ENCODE data around the gene INO80.
A peak's percentile ranks its signal among the peaks of the same experiment; 100 is the strongest.
"Not testable (repeated sequence)": the region's sequence is repeated elsewhere in the genome, so short reads cannot be mapped to it uniquely, and the experiment has no call there.

INO80 gene

GRCh38 chr15:40957041-40957555 is 159.0 kb downstream of the INO80 start:
- in situ Hi-C loops (cut with HindIII; ENCODE audit: low sequenced_read_pairs): no loop called here

GRCh38 chr15:40956541-40956982 is 159.5 kb downstream of the INO80 start:
- in situ Hi-C loops (cut with HindIII; ENCODE audit: low sequenced_read_pairs): no loop called here
- TF ChIP-seq CTCF (IDR thresholded peaks at IDR 0.05; ENCODE audit: low read depth, low read length, missing control alignments): no peak
- no peak for DNase-seq (ENCODE audit: low read depth)
- no peak overlapping the region for H3K4me3 ChIP-seq (ENCODE audit: low read depth, low read length)

More at GRCh38 chr15:40957041-40957555, 159.0 kb downstream of the INO80 start:
- no peak for DNase-seq (ENCODE audit: low read depth)
- no peak for TF ChIP-seq CTCF (IDR thresholded peaks at IDR 0.05; ENCODE audit: low read depth, low read length, missing control alignments)
- H3K4me3 ChIP-seq (ENCODE audit: low read depth, low read length): no peak overlapping the region

- in situ Hi-C loops (cut with HindIII; ENCODE audit: low sequenced_read_pairs): no loop called here
- no peak overlapping the region for H3K4me3 ChIP-seq (ENCODE audit: low read depth, low read length)
- no peak for TF ChIP-seq CTCF (IDR thresholded peaks at IDR 0.05; ENCODE audit: low read depth, low read length, missing control alignments)
- no peak for DNase-seq (ENCODE audit: low read depth)
Measured at GRCh38 chr15:40955930-40956540, 160.0 kb downstream of the INO80 start.

- TF ChIP-seq CTCF (IDR thresholded peaks at IDR 0.05; ENCODE audit: low read depth, low read length, missing control alignments): no peak
- no peak for DNase-seq (ENCODE audit: low read depth)
- H3K4me3 ChIP-seq (ENCODE audit: low read depth, low read length): no peak overlapping the region
- in situ Hi-C loops (cut with HindIII; ENCODE audit: low sequenced_read_pairs): no loop called here
Measured at GRCh38 chr15:40955141-40955903, 160.8 kb downstream of the INO80 start.

- in situ Hi-C loops (cut with HindIII; ENCODE audit: low sequenced_read_pairs); DNase-seq (ENCODE audit: low read depth): not testable (repeated sequence)
- H3K4me3 ChIP-seq (ENCODE audit: low read depth, low read length): peak overlapping the region; percentile 70
Measured at GRCh38 chr15:40954158-40954848, 161.8 kb downstream of the INO80 start.

GRCh38 chr15:40953713-40954074 is 162.4 kb downstream of the INO80 start:
- in situ Hi-C loops (cut with HindIII; ENCODE audit: low sequenced_read_pairs): no loop called here
- no peak for TF ChIP-seq CTCF (IDR thresholded peaks at IDR 0.05; ENCODE audit: low read depth, low read length, missing control alignments)
- no peak for DNase-seq (ENCODE audit: low read depth)
- H3K4me3 ChIP-seq (ENCODE audit: low read depth, low read length): peak overlapping the region; percentile 70

Data from astrocyte of the cerebellum (primary cell).